Fibroblast of mammary gland (primary cell): Measurements from ENCODE around the gene MAGI2.

ENCODE experiments used
- DNase-seq: peaks from one replicate; pipeline ENCODE4 v3.0.0-alpha.2; 2010; ENCODE audit warnings: low read depth
- H3K4me3 ChIP-seq: 2 replicates; pipeline ENCODE4 v1.5.1; 2011; ENCODE audit warnings: low read depth, mild to moderate bottlenecking, low read length, moderate library complexity; ENCODE audit not compliant: control insufficient read depth
- CTCF ChIP-seq: conservative IDR thresholded peaks from 2 replicates; pipeline ENCODE4 v1.5.1; 2011; ENCODE audit warnings: low read depth, low read length, inconsistent platforms; ENCODE audit not compliant: control insufficient read depth, insufficient read depth

Gene MAGI2

DNA sequence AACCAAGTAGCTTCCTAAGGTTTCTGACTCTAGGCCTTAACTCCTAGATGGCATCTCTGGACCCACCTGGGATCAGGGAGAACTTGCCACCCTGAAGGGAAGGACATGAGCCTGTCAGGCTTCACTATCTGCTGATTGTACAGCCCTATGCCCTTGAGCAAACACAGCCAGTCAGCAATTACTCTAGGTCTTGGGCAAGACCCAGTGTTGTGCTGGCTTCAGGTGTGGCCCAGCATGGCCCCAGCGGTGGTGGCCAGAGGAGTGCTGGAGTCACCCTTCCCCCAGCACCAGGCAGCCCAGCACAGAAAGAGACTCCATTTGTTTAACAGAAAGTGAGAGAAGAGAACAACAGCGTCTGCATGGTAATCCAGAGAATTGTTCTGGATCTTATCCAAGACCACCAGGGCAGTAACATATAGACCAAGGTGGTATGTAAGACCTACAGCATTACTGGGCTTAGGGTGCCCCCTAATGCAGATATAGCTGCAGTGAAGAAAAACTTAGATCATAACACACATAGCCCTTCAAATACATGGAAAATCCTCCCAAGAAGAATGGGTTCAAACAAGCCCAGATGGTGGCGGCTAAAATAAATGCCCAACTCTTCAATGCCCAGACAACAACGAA lies 207.7 kb downstream of the MAGI2 start:
- H3K4me3 ChIP-seq = no peak overlapping the region
- DNase-seq = no peak
- TF ChIP-seq CTCF = no peak

- H3K4me3 ChIP-seq = no peak overlapping the region
- no peak for TF ChIP-seq CTCF
- DNase-seq = no peak
Measured at GRCh38 chr7:79244482-79244881, 209.0 kb downstream of the MAGI2 start.

- no peak for TF ChIP-seq CTCF
- DNase-seq = peak; percentile 71
- no peak overlapping the region for H3K4me3 ChIP-seq
Measured at GRCh38 chr7:79241288-79242060, 212.0 kb downstream of the MAGI2 start.

- no peak overlapping the region for H3K4me3 ChIP-seq
- DNase-seq = no peak
- no peak for TF ChIP-seq CTCF
Measured at GRCh38 chr7:79240413-79240812, 213.1 kb downstream of the MAGI2 start.

GRCh38 chr7:79236352-79237028 lies 217.0 kb downstream of the MAGI2 start:
- no peak overlapping the region for H3K4me3 ChIP-seq
- no peak for TF ChIP-seq CTCF

DNA sequence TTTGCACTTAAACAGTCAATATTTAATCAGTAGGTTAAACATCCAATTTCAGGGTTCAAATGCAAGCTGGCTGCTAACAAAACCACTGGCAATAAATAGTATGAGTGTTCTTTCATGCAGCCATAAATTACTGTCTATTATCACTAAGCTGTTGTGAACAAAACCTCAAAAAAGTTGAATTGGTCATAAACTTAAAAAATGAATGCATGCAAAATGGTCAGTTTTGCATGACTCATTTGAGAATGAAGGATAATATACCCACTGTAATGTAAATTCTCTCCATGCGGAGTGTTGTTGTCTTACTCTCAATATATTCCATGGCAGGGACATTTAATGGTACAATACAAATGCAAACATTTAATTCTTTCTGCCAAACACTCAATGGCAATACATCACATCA lies 226.4 kb downstream of the MAGI2 start:
- no peak for TF ChIP-seq CTCF
- H3K4me3 ChIP-seq = no peak overlapping the region
- DNase-seq = peak; percentile 28

More at GRCh38 chr7:79236352-79237028, 217.0 kb downstream of the MAGI2 start:
- DNase-seq = no peak
